Upper lobe of right lung (tissue), 1 donor: ENCODE data around the gene LDAF1. TPM values are rescaled to one million over a fixed set of nuclear protein-coding genes. Genes with fewer than 3 reads are reported as not detected.

Experiments
- ATAC-seq: fragments of 200-7000 bp; cut with Tn5 transposase; one replicate; pipeline ENCODE4 v1.9.1; 2020; ENCODE audit warnings: mild to moderate bottlenecking, moderate library complexity
- DNase-seq: peaks from one replicate; pipeline ENCODE4 v3.0.0-alpha.2; 2020
- H3K27ac ChIP-seq: fragments of 200-600 bp; one replicate; pipeline ENCODE4 v1.8.0; 2022
- H3K27me3 ChIP-seq: fragments of 200-600 bp; one replicate; pipeline ENCODE4 v1.8.0; 2022; ENCODE audit warnings: mild to moderate bottlenecking
- H3K36me3 ChIP-seq: fragments of 200-600 bp; one replicate; pipeline ENCODE4 v1.8.0; 2022
- H3K4me1 ChIP-seq: fragments of 200-600 bp; one replicate; pipeline ENCODE4 v1.8.0; 2022
- H3K4me3 ChIP-seq: fragments of 200-600 bp; one replicate; pipeline ENCODE4 v1.8.0; 2022; ENCODE audit warnings: mild to moderate bottlenecking
- H3K9me3 ChIP-seq: fragments of 200-600 bp; one replicate; pipeline ENCODE4 v1.8.0; 2022
- CTCF ChIP-seq: fragments of 200-600 bp; IDR thresholded peaks from one replicate; pipeline ENCODE4 v1.8.0; 2022; ENCODE audit warnings: antibody characterized with exemption
- intact Hi-C: fragments of 100-400 bp; cut with DNase I; formaldehyde crosslinking; loops from one replicate; pipeline ENCODE4 v1.11.0; 2022
- total RNA-seq: library from RNA; stranded (reverse); fragmentation: NEBNext Ultra II Directional; extraction: Animal tissue kit (Norgen Biotek cat#: 25700); gene quantifications from one replicate; pipeline ENCODE4 v1.2.1, GENCODE V29; 2021
- donor health status: DM: no; HTN: yes; CAD: no; lungs with severe emphysema.

The LDAF1 gene
- total RNA-seq, 1 donor from 2014 or later = 33.3 TPM

- no peaks in the 10 kb centered on the region for H3K9me3 ChIP-seq
- no peak for TF ChIP-seq CTCF
- H3K27me3 ChIP-seq = no peaks in the 10 kb centered on the region
- H3K27ac ChIP-seq = no peak overlapping the region
- DNase-seq = no peak
- intact Hi-C loops = no loop called here
- peaks cover 6% of the 10 kb centered on the region for H3K4me1 ChIP-seq
- H3K4me3 ChIP-seq = no peak overlapping the region
- no peak for ATAC-seq
- peaks cover 9% of the 10 kb centered on the region for H3K36me3 ChIP-seq
These were observed 27.8 kb downstream of the LDAF1 start for GRCh38 chr16:21186326-21186691.

GRCh38 chr16:21189311-21189710 is 30.8 kb downstream of the LDAF1 start:
- intact Hi-C loops = no loop called here
- Histone ChIP-seq H3K27me3 (no peaks in the 10 kb centered on the region), H3K4me3 (no peak overlapping the region), H3K36me3 (no peaks in the 10 kb centered on the region), H3K4me1 (peaks cover 6% of the 10 kb centered on the region), H3K27ac (no peak overlapping the region), H3K9me3 (no peaks in the 10 kb centered on the region)
- TF ChIP-seq CTCF = no peak
- ATAC-seq (no peak), DNase-seq (no peak)

- H3K27ac ChIP-seq = no peak overlapping the region
- DNase-seq (no peak), ATAC-seq (no peak)
- TF ChIP-seq CTCF = no peak
- H3K27me3 ChIP-seq = no peaks in the 10 kb centered on the region
- H3K36me3 ChIP-seq = no peaks in the 10 kb centered on the region
- H3K4me3 ChIP-seq = no peak overlapping the region
- peaks cover 6% of the 10 kb centered on the region for H3K4me1 ChIP-seq
- H3K9me3 ChIP-seq = no peaks in the 10 kb centered on the region
- intact Hi-C loops = no loop called here
These were observed 31.5 kb downstream of the LDAF1 start for GRCh38 chr16:21190013-21190412.

GRCh38 chr16:21190599-21190998 is 32.1 kb downstream of the LDAF1 start:
- no peak overlapping the region for H3K27ac ChIP-seq
- H3K4me3 ChIP-seq = no peak overlapping the region
- peaks cover 6% of the 10 kb centered on the region for H3K4me1 ChIP-seq
- ATAC-seq = no peak
- intact Hi-C loops = no loop called here
- TF ChIP-seq CTCF = no peak
- DNase-seq = no peak
- H3K36me3 ChIP-seq = no peaks in the 10 kb centered on the region
- H3K9me3 ChIP-seq = no peaks in the 10 kb centered on the region
- no peaks in the 10 kb centered on the region for H3K27me3 ChIP-seq

GRCh38 chr16:21192991-21193390 is 34.5 kb downstream of the LDAF1 start:
- no peak for ATAC-seq
- DNase-seq = no peak
- intact Hi-C loops = no loop called here

More at GRCh38 chr16:21192991-21193390, 34.5 kb downstream of the LDAF1 start:
- H3K9me3 ChIP-seq = no peaks in the 10 kb centered on the region
- H3K4me3 ChIP-seq = no peak overlapping the region
- no peak overlapping the region for H3K27ac ChIP-seq
- no peaks in the 10 kb centered on the region for H3K36me3 ChIP-seq
- no peaks in the 10 kb centered on the region for H3K27me3 ChIP-seq
- peaks cover 6% of the 10 kb centered on the region for H3K4me1 ChIP-seq
- no peak for TF ChIP-seq CTCF
